Lower leg skin (tissue), 4 donors: ENCODE results near the gene PGPEP1. TPM values are rescaled to one million over a fixed set of nuclear protein-coding genes. Genes with fewer than 3 reads are reported as not detected.

Experiments
- DNase-seq, 2 donors: peaks; one replicate each; pipeline ENCODE4 v3.0.0-alpha.2; 2019; ENCODE audit warnings: low spot score in 2 of 2
- H3K4me3 ChIP-seq: fragments of 200-600 bp; sonication (generic); 2 replicates; pipeline ENCODE4 v1.5.1; 2017; ENCODE audit warnings: mild to moderate bottlenecking, low read depth; ENCODE audit not compliant: poor library complexity, severe bottlenecking
- POLR2A ChIP-seq, 2 donors: fragments of 450-650 bp; IDR thresholded peaks; one replicate each; pipeline ENCODE4 v1.6.1; 2016 to 2017; ENCODE audit warnings: antibody characterized with exemption in 2 of 2, mild to moderate bottlenecking in 1 of 2, moderate library complexity in 1 of 2
- WGBS, 2 donors: methylation state at CpG; one replicate each; pipeline ENCODE4 v1.1.5; 2018; 5-methylcytosine and 5-hydroxymethylcytosine counted together
- intact Hi-C: fragments of 100-400 bp; cut with DNase I; formaldehyde crosslinking; loops from one replicate; pipeline ENCODE4 v1.15.0; 2023; ENCODE audit warnings: low total_unique reads
- total RNA-seq, 4 donors: library from RNA; depleted of rRNA; stranded (reverse); fragments of >200 nt; gene quantifications; one replicate each; pipeline ENCODE4 v1.1.0, GENCODE V29; 2016
- TF ChIP-seq, protein P1 (sequence below), 3 donors: fragments of 450-650 bp; IDR thresholded peaks; one replicate each; pipeline ENCODE4 v1.5.1; 2016; ENCODE audit warnings: antibody characterized with exemption in 3 of 3, mild to moderate bottlenecking in 3 of 3, moderate library complexity in 2 of 3

Gene PGPEP1
- total RNA-seq, 4 donors from 2014 or later = 2.4 to 7.1 (median 4.8) TPM

- DNase-seq = no peak
- intact Hi-C loops = no loop called here
- TF ChIP-seq, protein P1, sequence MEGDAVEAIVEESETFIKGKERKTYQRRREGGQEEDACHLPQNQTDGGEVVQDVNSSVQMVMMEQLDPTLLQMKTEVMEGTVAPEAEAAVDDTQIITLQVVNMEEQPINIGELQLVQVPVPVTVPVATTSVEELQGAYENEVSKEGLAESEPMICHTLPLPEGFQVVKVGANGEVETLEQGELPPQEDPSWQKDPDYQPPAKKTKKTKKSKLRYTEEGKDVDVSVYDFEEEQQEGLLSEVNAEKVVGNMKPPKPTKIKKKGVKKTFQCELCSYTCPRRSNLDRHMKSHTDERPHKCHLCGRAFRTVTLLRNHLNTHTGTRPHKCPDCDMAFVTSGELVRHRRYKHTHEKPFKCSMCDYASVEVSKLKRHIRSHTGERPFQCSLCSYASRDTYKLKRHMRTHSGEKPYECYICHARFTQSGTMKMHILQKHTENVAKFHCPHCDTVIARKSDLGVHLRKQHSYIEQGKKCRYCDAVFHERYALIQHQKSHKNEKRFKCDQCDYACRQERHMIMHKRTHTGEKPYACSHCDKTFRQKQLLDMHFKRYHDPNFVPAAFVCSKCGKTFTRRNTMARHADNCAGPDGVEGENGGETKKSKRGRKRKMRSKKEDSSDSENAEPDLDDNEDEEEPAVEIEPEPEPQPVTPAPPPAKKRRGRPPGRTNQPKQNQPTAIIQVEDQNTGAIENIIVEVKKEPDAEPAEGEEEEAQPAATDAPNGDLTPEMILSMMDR (IDR thresholded peaks at IDR 0.05) = no peak
- TF ChIP-seq POLR2A (IDR thresholded peaks at IDR 0.05) = no peak
- no peak overlapping the region for H3K4me3 ChIP-seq
- WGBS, 2 donors = 90 to 96% methylated on average over 2 of the region's 2 CpGs
Observed at GRCh38 chr19:18366021-18366435, 25.6 kb downstream of the PGPEP1 start.

DNA sequence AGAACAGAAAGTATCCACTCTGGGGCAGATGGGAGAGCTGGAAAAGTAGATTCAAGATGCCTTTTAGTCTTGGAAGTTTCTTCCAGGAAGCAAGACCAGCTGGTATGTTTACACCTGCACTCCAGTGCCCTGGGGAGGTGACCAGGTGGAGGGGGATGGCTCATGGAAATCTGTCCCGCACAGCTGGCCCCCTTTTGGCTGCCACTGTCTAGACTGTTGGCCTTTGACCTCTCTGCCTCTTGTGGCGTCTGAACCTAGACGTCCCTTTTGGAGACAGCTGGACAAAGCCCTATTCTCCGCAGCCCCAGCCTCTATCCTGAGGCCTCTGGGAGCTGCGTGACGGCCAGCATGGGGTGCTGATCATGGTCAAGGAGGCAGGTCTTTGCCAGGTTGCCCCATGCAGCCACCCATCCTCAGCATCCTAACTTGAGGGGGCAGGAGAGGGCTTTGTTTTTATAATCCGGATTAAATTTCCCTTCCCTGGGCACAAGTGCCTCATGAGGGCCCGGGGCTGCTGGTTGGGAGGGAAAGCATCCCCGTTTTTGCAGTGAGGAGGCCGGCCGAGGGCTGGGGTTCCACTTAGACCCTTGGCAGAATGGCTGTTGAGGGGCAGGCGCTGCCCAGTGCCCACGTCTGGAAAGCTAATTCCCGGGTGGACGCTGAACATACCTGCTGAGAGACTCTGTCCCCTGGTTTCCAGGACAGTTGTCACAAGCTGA, 28.3 kb downstream of the PGPEP1 start:
- TF ChIP-seq, protein P1 (IDR thresholded peaks at IDR 0.05) = no peak
- no peak for TF ChIP-seq POLR2A (IDR thresholded peaks at IDR 0.05)
- H3K4me3 ChIP-seq = no peak overlapping the region
- 86 to 87% methylated on average over 11 to 15 of the region's 15 CpGs for WGBS, 2 donors
- intact Hi-C loops = no loop called here
- no peak for DNase-seq

- no peak for DNase-seq
- H3K4me3 ChIP-seq = no peak overlapping the region
- 49 to 54% methylated on average over 4 of the region's 4 CpGs for WGBS, 2 donors
- intact Hi-C loops = no loop called here
- no peak for TF ChIP-seq POLR2A (IDR thresholded peaks at IDR 0.05)
- TF ChIP-seq, protein P1 (IDR thresholded peaks at IDR 0.05) = no peak
Observed at GRCh38 chr19:18373407-18373891, 33.1 kb downstream of the PGPEP1 start.

DNA sequence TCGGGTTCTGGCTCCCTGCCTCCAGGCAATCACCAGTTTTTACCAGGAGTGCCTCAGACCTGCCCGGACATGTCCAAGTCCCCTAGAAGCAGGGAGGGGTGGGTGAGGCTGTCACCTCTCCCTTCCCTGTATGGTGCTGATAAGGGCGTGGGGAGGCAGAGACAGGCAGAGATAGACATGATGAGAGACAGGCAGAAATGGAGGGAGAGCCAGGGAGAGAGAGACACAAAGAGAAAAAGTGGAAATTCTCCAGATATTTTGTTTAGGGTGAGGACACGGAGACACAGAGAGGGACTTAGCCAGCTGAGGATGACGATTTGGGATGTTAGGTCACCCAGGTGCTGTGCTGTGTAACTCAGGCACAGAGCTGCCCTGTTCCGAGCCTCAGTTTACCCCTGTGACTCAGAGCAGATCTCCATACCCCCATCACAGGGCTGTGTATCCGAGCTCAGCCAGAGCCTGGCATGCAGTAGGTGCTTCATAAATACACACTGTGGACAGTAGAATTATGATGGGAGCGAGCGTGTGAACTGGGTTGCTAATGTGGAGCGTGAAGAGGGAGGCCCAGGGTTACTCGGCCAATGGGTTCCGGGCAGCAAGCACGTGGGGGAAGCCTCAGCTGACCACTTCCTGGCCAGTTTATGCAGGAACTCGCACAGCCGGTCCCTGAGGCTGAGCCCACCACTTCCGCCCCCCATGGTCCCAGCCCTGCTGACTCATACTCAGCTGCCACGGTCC, 33.7 kb downstream of the PGPEP1 start:
- TF ChIP-seq, protein P1 (IDR thresholded peaks at IDR 0.05) = no peak
- TF ChIP-seq POLR2A (IDR thresholded peaks at IDR 0.05) = no peak
- DNase-seq = peak; percentile 94 to 98
- H3K4me3 ChIP-seq = no peak overlapping the region
- intact Hi-C loops = no loop called here
- 20% methylated on average over 17 of the region's 17 CpGs for WGBS, 2 donors

- no peak for TF ChIP-seq POLR2A (IDR thresholded peaks at IDR 0.05)
- TF ChIP-seq, protein P1 (IDR thresholded peaks at IDR 0.05) = no peak
- intact Hi-C loops = no loop called here
- no peak for DNase-seq
- no peak overlapping the region for H3K4me3 ChIP-seq
- WGBS, 2 donors = 79 to 84% methylated on average over 6 of the region's 6 CpGs
Observed at GRCh38 chr19:18377026-18377425, 36.6 kb downstream of the PGPEP1 start.
